GM12878 (cell line): ENCODE results near the gene DTX4.

Experiments used
- HDAC2 ChIP-seq: fragments of 200-600 bp; sonication (generic); IDR thresholded peaks from 2 replicates; pipeline ENCODE4 v1.6.1; 2017
- SIN3A ChIP-seq: IDR thresholded peaks from 2 replicates; pipeline ENCODE4 v1.6.1; 2012; ENCODE audit warnings: low read depth, low read length, improper control_type of control experiment

GRCh38 chr11:59185386-59185945 lies 13.5 kb downstream of the DTX4 start:
- TF ChIP-seq SIN3A (no peak), HDAC2 (no peak)
